IMR-90 (cell line): ENCODE measurements around the gene SUGCT. TPM values are rescaled to one million over a fixed set of nuclear protein-coding genes. Genes with fewer than 3 reads are reported as not detected.

Source experiments
- ATAC-seq: fragments of 200-7000 bp; cut with Tn5 transposase; 2 replicates; pipeline ENCODE4 v1.9.1; 2020; ENCODE audit warnings: low read depth, mild to moderate bottlenecking, moderate library complexity
- BruUV-seq: library from RNA; stranded (reverse); fragments of 400-500 nt; replicated peaks from 2 replicates; lab custom pipeline; 2021; lab: Mats Ljungman, UMichigan
- CTCF ChIA-PET: fragments of 300-600 bp; formaldehyde crosslinking; extraction: SDS; loops from one replicate; lab custom pipeline; 2021; ENCODE audit warnings: antibody characterized with exemption; lab: Yijun Ruan, JAX
- POLR2A ChIA-PET: fragments of 300-600 bp; sonication (Branson Sonifier 250); formaldehyde crosslinking; loops from one replicate; lab custom pipeline; 2022; ENCODE audit warnings: antibody characterized with exemption; ENCODE audit not compliant: unreplicated experiment; lab: Charles Lee
- DNase-seq: peaks from one replicate; pipeline ENCODE4 v3.0.0; 2013
- H2AFZ ChIP-seq: replicated peaks from 2 replicates; pipeline ENCODE3; 2013; ENCODE audit warnings: low read length, mild to moderate bottlenecking; ENCODE audit not compliant: poor library complexity
- H2AK5ac ChIP-seq: 2 replicates; pipeline ENCODE4 v1.6.1; 2013; ENCODE audit warnings: low read depth, low read length, inconsistent platforms
- H2AK9ac ChIP-seq: replicated peaks from 2 replicates; pipeline ENCODE3; 2013; ENCODE audit warnings: mild to moderate bottlenecking, low read depth, low read length, moderate library complexity; ENCODE audit not compliant: poor library complexity
- H2BK120ac ChIP-seq: 2 replicates; pipeline ENCODE4 v1.6.1; 2013; ENCODE audit warnings: low read depth, low read length, inconsistent platforms
- H2BK15ac ChIP-seq: 3 replicates; pipeline ENCODE4 v1.6.1; 2013; ENCODE audit warnings: low read depth, low read length, inconsistent platforms
- H2BK20ac ChIP-seq: 2 replicates; pipeline ENCODE4 v1.6.1; 2013; ENCODE audit warnings: low read depth, mild to moderate bottlenecking, inconsistent platforms, low read length, moderate library complexity
- H2BK5ac ChIP-seq: 2 replicates; pipeline ENCODE4 v1.6.1; 2013; ENCODE audit warnings: mild to moderate bottlenecking, low read depth, low read length, inconsistent platforms; ENCODE audit not compliant: poor library complexity, severe bottlenecking
- H3K14ac ChIP-seq: replicated peaks from 2 replicates; pipeline ENCODE4 v1.6.1; 2013; ENCODE audit warnings: low read depth, low read length, inconsistent platforms
- H3K18ac ChIP-seq: 2 replicates; pipeline ENCODE4 v1.6.1; 2013; ENCODE audit warnings: low read depth, low read length, control low read depth
- H3K23ac ChIP-seq: 2 replicates; pipeline ENCODE4 v1.6.1; 2013; ENCODE audit warnings: low read depth, low read length, inconsistent platforms
- H3K27ac ChIP-seq: 2 replicates; pipeline ENCODE4 v1.5.1; 2013; ENCODE audit warnings: mild to moderate bottlenecking, control low read depth, low read length; ENCODE audit not compliant: insufficient read depth
- H3K27me3 ChIP-seq: 2 replicates; pipeline ENCODE4 v1.6.1; 2013; ENCODE audit warnings: low read length; ENCODE audit not compliant: control insufficient read depth, insufficient read depth
- H3K36me3 ChIP-seq: 2 replicates; pipeline ENCODE4 v1.6.1; 2013; ENCODE audit warnings: low read length, mixed read lengths; ENCODE audit not compliant: control insufficient read depth, insufficient read depth
- H3K4ac ChIP-seq: 2 replicates; pipeline ENCODE4 v1.6.1; 2013; ENCODE audit warnings: low read depth, low read length, inconsistent platforms
- H3K4me1 ChIP-seq: 2 replicates; pipeline ENCODE4 v1.6.1; 2013; ENCODE audit warnings: low read length, mixed read lengths; ENCODE audit not compliant: control insufficient read depth, insufficient read depth
- H3K4me2 ChIP-seq: 2 replicates; pipeline ENCODE4 v1.6.1; 2013; ENCODE audit warnings: low read depth, mild to moderate bottlenecking, control low read depth, low read length, moderate library complexity
- H3K4me3 ChIP-seq: 2 replicates; pipeline ENCODE4 v1.5.1; 2013; ENCODE audit warnings: low read depth, mild to moderate bottlenecking, control low read depth, low read length, moderate library complexity; ENCODE audit not compliant: insufficient read depth
- H3K56ac ChIP-seq: 2 replicates; pipeline ENCODE4 v1.6.1; 2013; ENCODE audit warnings: low read length, inconsistent platforms; ENCODE audit not compliant: insufficient read depth; ENCODE audit errors: extremely low read depth
- H3K79me1 ChIP-seq, 2 experiments: 2 replicates each; pipeline ENCODE4 v1.6.1; 2013; ENCODE audit warnings: low read length in 2 of 2, inconsistent platforms in 1 of 2, low read depth in 1 of 2
- H3K9ac ChIP-seq: 2 replicates; pipeline ENCODE4 v1.6.1; 2013; ENCODE audit warnings: low read depth, low read length, control low read depth
- H3K9me1 ChIP-seq: 2 replicates; pipeline ENCODE4 v1.6.1; 2013; ENCODE audit warnings: low read length, inconsistent platforms; ENCODE audit not compliant: insufficient read depth
- H3K9me3 ChIP-seq: 2 replicates; pipeline ENCODE4 v1.6.1; 2013; ENCODE audit warnings: low read length; ENCODE audit not compliant: control insufficient read depth, insufficient read depth
- H4K20me1 ChIP-seq: 2 replicates; pipeline ENCODE4 v1.6.1; 2013; ENCODE audit warnings: low read length, inconsistent platforms; ENCODE audit not compliant: insufficient read depth
- H4K5ac ChIP-seq: 2 replicates; pipeline ENCODE4 v1.6.1; 2013; ENCODE audit warnings: mild to moderate bottlenecking, low read depth, low read length, control low read depth
- H4K8ac ChIP-seq, 2 experiments: 2 replicates each; pipeline ENCODE4 v1.6.1; 2013; ENCODE audit warnings: low read depth in 2 of 2, low read length in 2 of 2, control low read depth in 1 of 2, inconsistent platforms in 1 of 2
- H4K91ac ChIP-seq: 2 replicates; pipeline ENCODE4 v1.6.1; 2013; ENCODE audit warnings: low read depth, low read length, inconsistent platforms; ENCODE audit not compliant: insufficient read depth
- BHLHE40 ChIP-seq: fragments of 150-350 bp; IDR thresholded peaks from 2 replicates; pipeline ENCODE4 v1.6.1; 2016; ENCODE audit warnings: mild to moderate bottlenecking, low read depth, low read length
- CEBPB ChIP-seq: IDR thresholded peaks from 2 replicates; pipeline ENCODE4 v1.6.1; 2012; ENCODE audit warnings: low read depth, low read length, improper control_type of control experiment
- CHD1 ChIP-seq: IDR thresholded peaks from 2 replicates; pipeline ENCODE4 v1.6.1; 2012; ENCODE audit warnings: low read depth, low read length, improper control_type of control experiment
- CTCF ChIP-seq: conservative IDR thresholded peaks from 2 replicates; pipeline ENCODE4 v1.5.1; 2012; ENCODE audit warnings: mild to moderate bottlenecking, low read depth, low read length, improper control_type of control experiment
- FOS ChIP-seq: fragments of 150-350 bp; IDR thresholded peaks from 2 replicates; pipeline ENCODE4 v1.6.1; 2016; ENCODE audit warnings: low read depth, low read length
- MAFK ChIP-seq: IDR thresholded peaks from 2 replicates; pipeline ENCODE4 v1.6.1; 2012; ENCODE audit warnings: low read depth, low read length, improper control_type of control experiment
- MAZ ChIP-seq: IDR thresholded peaks from 2 replicates; pipeline ENCODE4 v1.6.1; 2012; ENCODE audit warnings: low read depth, mild to moderate bottlenecking, low read length, improper control_type of control experiment, moderate library complexity, borderline replicate concordance
- MXI1 ChIP-seq: IDR thresholded peaks from 2 replicates; pipeline ENCODE4 v1.6.1; 2012; ENCODE audit warnings: low read depth, mild to moderate bottlenecking, low read length, moderate library complexity, borderline replicate concordance
- NFE2L2 ChIP-seq: fragments of 150-350 bp; IDR thresholded peaks from 2 replicates; pipeline ENCODE4 v1.6.1; 2016; ENCODE audit warnings: low read depth, mild to moderate bottlenecking, low read length
- POLR2A ChIP-seq: IDR thresholded peaks from 2 replicates; pipeline ENCODE4 v1.6.1; 2012; ENCODE audit warnings: mild to moderate bottlenecking, low read depth, low read length
- RAD21 ChIP-seq: IDR thresholded peaks from 2 replicates; pipeline ENCODE4 v1.6.1; 2012; ENCODE audit warnings: low read length, improper control_type of control experiment
- RCOR1 ChIP-seq: IDR thresholded peaks from 2 replicates; pipeline ENCODE4 v1.6.1; 2012; ENCODE audit warnings: mild to moderate bottlenecking, low read length, improper control_type of control experiment; ENCODE audit not compliant: insufficient replicate concordance
- RFX5 ChIP-seq: IDR thresholded peaks from 2 replicates; pipeline ENCODE4 v1.8.0; 2012; ENCODE audit warnings: low read depth, mild to moderate bottlenecking, low read length, moderate library complexity
- SMC3 ChIP-seq: fragments of 150-350 bp; IDR thresholded peaks from 2 replicates; pipeline ENCODE4 v1.6.1; 2016; ENCODE audit warnings: low read depth, mild to moderate bottlenecking, antibody characterized with exemption, low read length, moderate library complexity
- WGBS, 2 experiments: methylation state at CpG; one replicate each; pipeline versions ENCODE4 v1.1.5 to v1.1.7; 2013; ENCODE audit warnings: missing lambda C conversion rate in 2 of 2; ENCODE audit not compliant: insufficient read length in 1 of 2; ENCODE audit errors: extremely low coverage in 2 of 2; 5-methylcytosine and 5-hydroxymethylcytosine counted together
- dilution Hi-C: fragments of 300-500 bp; cut with HindIII; formaldehyde crosslinking; loops from one replicate; pipeline ENCODE4 v1.14.3; 2018; ENCODE audit warnings: low sequenced_read_pairs; ENCODE audit not compliant: unreplicated experiment
- in situ Hi-C: fragments of 300-500 bp; cut with MboI; formaldehyde crosslinking; loops from 3 replicates; pipeline ENCODE4 v1.14.3; 2019; ENCODE audit warnings: low sequenced_read_pairs, inconsistent platforms, mixed read lengths
- intact Hi-C: fragments of 100-400 bp; cut with micrococcal nuclease; formaldehyde crosslinking; loops from 2 replicates; pipeline ENCODE4 v1.10.0; 2022
- polyA plus RNA-seq, 3 experiments: library from polyadenylated mRNA; depleted of rRNA; stranded (reverse); fragments of >200 nt; gene quantifications; 2 replicates each; pipeline ENCODE4 v1.2.3, GENCODE V29; 2012; ENCODE audit warnings: low replicate concordance in 1 of 3
- total RNA-seq: library from RNA; depleted of rRNA; stranded (reverse); fragments of >200 nt; gene quantifications from 2 replicates; pipeline ENCODE4 v1.2.3, GENCODE V29; 2012
- TF ChIP-seq, protein P1 (sequence below): fragments of 150-350 bp; IDR thresholded peaks from 2 replicates; pipeline ENCODE4 v1.6.1; 2017; ENCODE audit warnings: mild to moderate bottlenecking, antibody characterized with exemption, low read length, low read depth

The SUGCT gene
- total and polyA plus RNA-seq, 2 of the 4 experiments (the other 2 are of a cell fraction): 5.9 to 8.3 TPM

DNA sequence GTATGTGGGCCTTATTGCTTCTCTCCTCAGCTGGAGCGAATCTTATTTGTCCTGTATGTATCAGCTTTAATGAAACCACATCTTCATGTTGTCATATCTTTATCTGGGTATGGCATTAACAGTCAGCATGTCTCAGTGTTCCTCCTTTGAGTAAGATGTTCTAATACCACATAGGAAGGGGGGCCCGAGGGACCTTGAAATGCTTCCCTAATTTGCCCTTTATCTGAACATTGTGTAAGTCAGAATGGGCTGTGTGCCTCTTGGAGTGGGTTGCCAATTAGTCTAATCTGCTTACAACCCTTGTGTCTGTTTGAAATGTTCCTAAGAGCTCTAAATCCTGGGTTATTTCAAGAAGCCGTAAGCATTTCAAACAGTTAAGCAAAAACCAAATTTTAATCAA, 623.8 kb downstream of the SUGCT start:
- POLR2A ChIA-PET: no interaction called here
- Histone ChIP-seq H3K18ac (no peak overlapping the region), H2BK15ac (no peak overlapping the region), H3K27me3 (no peaks in the 10 kb centered on the region), H3K9ac (no peak overlapping the region), H4K91ac (no peak overlapping the region), H4K20me1 (no peaks in the 10 kb centered on the region), H3K79me1 (no peaks in the 10 kb centered on the region), H3K4me3 (no peak overlapping the region), H3K9me3 (no peaks in the 10 kb centered on the region), H2AK9ac (no peak overlapping the region), H3K4me2 (no peak overlapping the region), H2BK120ac (peak overlapping the region; percentile 19; the same call in 1 of the 2 replicates), H4K5ac (no peak overlapping the region), H3K27ac (no peak overlapping the region), H3K4me1 (peaks cover 4% of the 10 kb centered on the region), H3K9me1 (peaks cover 2% of the 10 kb centered on the region), H4K8ac (no peak overlapping the region), H3K56ac (no peak overlapping the region), H2AFZ (no peak overlapping the region), H3K36me3 (no peaks in the 10 kb centered on the region), H2BK5ac (no peak overlapping the region), H2AK5ac (no peak overlapping the region), H3K4ac (no peak overlapping the region), H3K14ac (no peak overlapping the region), H3K23ac (no peak overlapping the region), H2BK20ac (no peak overlapping the region)
- no peak for TF ChIP-seq NFE2L2
- TF ChIP-seq POLR2A: no peak
- TF ChIP-seq MAZ: no peak
- TF ChIP-seq CEBPB: no peak
- TF ChIP-seq RCOR1: no peak
- no peak for TF ChIP-seq SMC3
- TF ChIP-seq RAD21: no peak
- no peak for TF ChIP-seq MAFK
- TF ChIP-seq, protein P1, sequence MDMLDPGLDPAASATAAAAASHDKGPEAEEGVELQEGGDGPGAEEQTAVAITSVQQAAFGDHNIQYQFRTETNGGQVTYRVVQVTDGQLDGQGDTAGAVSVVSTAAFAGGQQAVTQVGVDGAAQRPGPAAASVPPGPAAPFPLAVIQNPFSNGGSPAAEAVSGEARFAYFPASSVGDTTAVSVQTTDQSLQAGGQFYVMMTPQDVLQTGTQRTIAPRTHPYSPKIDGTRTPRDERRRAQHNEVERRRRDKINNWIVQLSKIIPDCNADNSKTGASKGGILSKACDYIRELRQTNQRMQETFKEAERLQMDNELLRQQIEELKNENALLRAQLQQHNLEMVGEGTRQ: no peak
- no peak for TF ChIP-seq MXI1
- no peak for TF ChIP-seq CTCF
- no peak for TF ChIP-seq FOS
- no peak for TF ChIP-seq CHD1
- no peak for TF ChIP-seq BHLHE40
- TF ChIP-seq RFX5: no peak
- WGBS, 2 experiments: no CpG with 5 or more reads among the region's 3 CpGs
- no peak for ATAC-seq
- no peak for DNase-seq
- in situ Hi-C loops: no loop called here
- intact Hi-C loops: no loop called here
- no TSS peak for BruUV-seq
- dilution Hi-C loops: no loop called here
- CTCF ChIA-PET: no interaction called here
